K562 (cell line): ENCODE results near the gene OVCA2. TPM values are rescaled to one million over a fixed set of nuclear protein-coding genes. Genes with fewer than 3 reads are reported as not detected.

ENCODE experiments used
- ATAC-seq: fragments of 200-7000 bp; cut with Tn5 transposase; 3 replicates; pipeline ENCODE4 v1.9.1; 2020; ENCODE audit warnings: moderate library complexity
- BruUV-seq: library from RNA; stranded (reverse); fragments of 400-500 nt; replicated peaks from 2 replicates; lab custom pipeline; 2021; lab: Mats Ljungman, UMichigan
- CTCF ChIA-PET: fragments of 300-600 bp; formaldehyde crosslinking; extraction: SDS; loops from one replicate; lab custom pipeline; 2021; ENCODE audit warnings: low intra/inter-chr PET ratio; lab: Yijun Ruan, JAX
- POLR2A ChIA-PET: fragments of 300-600, 350-650 bp; sonication (Branson Sonifier 250); formaldehyde crosslinking; extraction: SDS; loops from one replicate; lab custom pipeline; 2021; ENCODE audit warnings: antibody characterized with exemption, inconsistent platforms; lab: Yijun Ruan, JAX
- DNase-seq, 4 experiments: peaks; one replicate each; pipeline versions ENCODE4 v3.0.0 to v3.0.0-alpha.2; 2011 to 2018; ENCODE audit warnings: low spot score in 3 of 4, mixed read lengths in 3 of 4; ENCODE audit errors: extremely low read depth in 1 of 4
- FAIRE-seq: peaks from 2 replicates; lab custom pipeline; 2011; peaks lifted over from hg19 to GRCh38; lab: Jason Lieb, UNC
- H2AFZ ChIP-seq: 2 replicates; pipeline ENCODE4 v1.6.0; 2011; ENCODE audit warnings: low read depth, low read length, control low read depth, inconsistent platforms
- H3K27ac ChIP-seq: fragments of 200-600 bp; 3 replicates; pipeline ENCODE4 v1.8.0; 2011; ENCODE audit warnings: low read depth, mild to moderate bottlenecking, control low read depth, inconsistent platforms, low read length, moderate library complexity, mixed read lengths; ENCODE audit errors: extremely low read depth
- H3K27me3 ChIP-seq, 2 experiments: fragments of 300-600 bp in 1 of 2; 2 replicates in 1 of 2; 3 replicates in 1 of 2; pipeline versions ENCODE4 v1.6.0 to v1.8.0; 2011; ENCODE audit warnings: inconsistent platforms in 2 of 2, low read length in 2 of 2, mild to moderate bottlenecking in 1 of 2, mixed read lengths in 1 of 2, moderate library complexity in 1 of 2; ENCODE audit not compliant: control insufficient read depth in 2 of 2, insufficient read depth in 2 of 2
- H3K36me3 ChIP-seq: fragments of 300-600 bp; 3 replicates; pipeline ENCODE4 v1.8.0; 2011; ENCODE audit warnings: mild to moderate bottlenecking, low read length, inconsistent platforms; ENCODE audit not compliant: control insufficient read depth, insufficient read depth
- H3K4me1 ChIP-seq, 2 experiments: fragments of 200-600 bp in 1 of 2; replicated peaks in 1 of 2; 2 replicates in 1 of 2; 3 replicates in 1 of 2; pipeline versions ENCODE4 v1.5.1 to v1.8.0; 2011; ENCODE audit warnings: inconsistent platforms in 2 of 2, low read length in 2 of 2, mild to moderate bottlenecking in 1 of 2, mixed read lengths in 1 of 2, moderate library complexity in 1 of 2; ENCODE audit not compliant: control insufficient read depth in 2 of 2, insufficient read depth in 2 of 2
- H3K4me2 ChIP-seq: 2 replicates; pipeline ENCODE4 v1.6.1; 2011; ENCODE audit warnings: low read length, control low read depth, inconsistent platforms, mixed read lengths; ENCODE audit not compliant: insufficient read depth
- H3K4me3 ChIP-seq: fragments of 200-600 bp; sonication (generic), shearing (Covaris generic); 2 replicates; pipeline ENCODE4 v1.5.1; 2016; ENCODE audit warnings: control low read depth, inconsistent platforms
- H3K79me2 ChIP-seq: fragments of 200-600 bp; 3 replicates; pipeline ENCODE4 v1.8.0; 2011; ENCODE audit warnings: low read length, inconsistent platforms; ENCODE audit not compliant: control insufficient read depth, insufficient read depth
- H3K9ac ChIP-seq, 2 experiments: 2 replicates each; pipeline versions ENCODE4 v1.6.0 to v1.6.1; 2011; ENCODE audit warnings: low read depth in 2 of 2, low read length in 2 of 2, control low read depth in 1 of 2, inconsistent platforms in 1 of 2, mild to moderate bottlenecking in 1 of 2, mixed read lengths in 1 of 2; ENCODE audit not compliant: insufficient read depth in 1 of 2
- H3K9me1 ChIP-seq: one replicate; pipeline ENCODE4 v1.6.0; 2011; ENCODE audit warnings: inconsistent platforms, mild to moderate bottlenecking, low read length, moderate library complexity; ENCODE audit not compliant: control insufficient read depth, insufficient read depth
- H3K9me3 ChIP-seq: replicated peaks from 2 replicates; pipeline ENCODE4 v1.5.1; 2011; ENCODE audit warnings: low read depth, low read length, inconsistent platforms; ENCODE audit not compliant: control insufficient read depth, insufficient read depth
- H4K20me1 ChIP-seq: replicated peaks from 2 replicates; pipeline ENCODE4 v1.6.1; 2011; ENCODE audit warnings: low read length, inconsistent platforms, mixed read lengths; ENCODE audit not compliant: control insufficient read depth, insufficient read depth
- CEBPB ChIP-seq: fragments of 450-650 bp; IDR thresholded peaks from 2 replicates; pipeline ENCODE4 v1.6.1; 2016; ENCODE audit warnings: missing genetic modification characterization, missing compliant biosample characterization
- CHAMP1 ChIP-seq: fragments of 450-650 bp; IDR thresholded peaks from 2 replicates; pipeline ENCODE4 v1.6.1; 2016; ENCODE audit warnings: mild to moderate bottlenecking
- CREB1 ChIP-seq, 2 experiments: sonication (generic) in 1 of 2; formaldehyde crosslinking in 1 of 2; IDR thresholded peaks; 2 replicates each; pipeline versions ENCODE4 v1.6.1 to v1.8.0; 2012 to 2022; ENCODE audit warnings: inconsistent platforms in 1 of 2, mild to moderate bottlenecking in 1 of 2, missing genetic modification reagents in 1 of 2, moderate library complexity in 1 of 2
- CREM ChIP-seq: IDR thresholded peaks from 2 replicates; pipeline ENCODE4 v1.6.1; 2014; ENCODE audit warnings: antibody characterized with exemption, low read depth
- MTA3 ChIP-seq: fragments of 450-650 bp; formaldehyde crosslinking; IDR thresholded peaks from 2 replicates; pipeline ENCODE4 v1.6.1; 2017; ENCODE audit warnings: mild to moderate bottlenecking, borderline replicate concordance
- SFPQ ChIP-seq: fragments of 200-400 bp; formaldehyde crosslinking; IDR thresholded peaks from 2 replicates; pipeline ENCODE4 v1.6.1; 2017; ENCODE audit warnings: mild to moderate bottlenecking, low read depth, low read length, moderate library complexity
- SOX6 ChIP-seq: fragments of 450-650 bp; IDR thresholded peaks from 2 replicates; pipeline ENCODE4 v1.6.1; 2014; ENCODE audit warnings: mild to moderate bottlenecking
- SP2 ChIP-seq: IDR thresholded peaks from 2 replicates; pipeline ENCODE4 v1.6.1; 2011; ENCODE audit warnings: mild to moderate bottlenecking, low read depth, low read length, moderate library complexity; ENCODE audit not compliant: poor library complexity, severe bottlenecking; ENCODE audit errors: extremely low read depth
- TBP ChIP-seq: optimal IDR thresholded peaks from 2 replicates; pipeline ENCODE3; 2011; ENCODE audit warnings: low read depth, low read length, improper control_type of control experiment
- ZNF121 ChIP-seq: sonication (generic); formaldehyde crosslinking; conservative IDR thresholded peaks from 2 replicates; pipeline ENCODE4 v1.8.0; 2022; ENCODE audit warnings: missing genetic modification reagents
- WGBS: fragments of 100-300 bp; shearing (Covaris generic); methylation state at CpG from one replicate; pipeline ENCODE4 v1.1.6; 2016; ENCODE audit warnings: low coverage, mixed read lengths; ENCODE audit not compliant: insufficient coverage; ENCODE audit errors: missing lambda C conversion rate; 5-methylcytosine and 5-hydroxymethylcytosine counted together
- in situ Hi-C: fragments of 300-500 bp; cut with MboI; formaldehyde crosslinking; loops from 4 replicates; pipeline ENCODE4 v1.15.0; 2018; ENCODE audit warnings: inconsistent platforms, mixed read lengths
- intact Hi-C: fragments of 100-400 bp; cut with micrococcal nuclease; formaldehyde crosslinking; loops from 2 replicates; pipeline ENCODE4 v1.14.2; 2022
- polyA plus RNA-seq, 8 experiments: library from polyadenylated mRNA; depleted of rRNA in 4 of 8; stranded (reverse) in 5 of 8; unstranded in 3 of 8; fragments of >200 nt; fragmentation: Nextera tagmentation in 2 of 8; fragmentation: Illumina TruSeq in 1 of 8; extraction: Ambion mirVana in 2 of 8; extraction: Trizol in 1 of 8; gene quantifications; 2 replicates each; pipeline versions ENCODE4 v1.2.1 to v1.2.3, GENCODE V29; 2011 to 2014; ENCODE audit warnings: inconsistent platforms in 1 of 8, missing spikeins in 1 of 8
- total RNA-seq, 7 experiments: library from RNA; depleted of rRNA in 6 of 7; stranded (reverse); fragments of >200 nt in 6 of 7; fragmentation: Illumina TruSeq in 2 of 7; extraction: Trizol in 2 of 7; gene quantifications; 2 replicates each; pipeline versions ENCODE4 v1.2.1 to v1.2.3, GENCODE V29; 2011 to 2021; ENCODE audit warnings: low replicate concordance in 1 of 7
- TF ChIP-seq, protein P1 (sequence below): fragments of 250-450 bp; sonication (Bioruptor Pico); IDR thresholded peaks from 2 replicates; pipeline ENCODE4 v1.8.0; 2022; ENCODE audit warnings: inconsistent platforms, mild to moderate bottlenecking, moderate library complexity, borderline replicate concordance
- TF ChIP-seq, protein P2 (sequence below): fragments of 450-650 bp; conservative IDR thresholded peaks from 2 replicates; pipeline ENCODE4 v1.6.1; 2016; ENCODE audit warnings: missing genetic modification characterization, low read depth, mild to moderate bottlenecking, missing compliant biosample characterization, moderate library complexity

The OVCA2 gene
- total and polyA plus RNA-seq, 9 of the 15 experiments (the other 6 are each of a cell fraction or from before 2014, with no cell fraction given) = 3.0 to 23.7 (median 14.1) TPM

DNA sequence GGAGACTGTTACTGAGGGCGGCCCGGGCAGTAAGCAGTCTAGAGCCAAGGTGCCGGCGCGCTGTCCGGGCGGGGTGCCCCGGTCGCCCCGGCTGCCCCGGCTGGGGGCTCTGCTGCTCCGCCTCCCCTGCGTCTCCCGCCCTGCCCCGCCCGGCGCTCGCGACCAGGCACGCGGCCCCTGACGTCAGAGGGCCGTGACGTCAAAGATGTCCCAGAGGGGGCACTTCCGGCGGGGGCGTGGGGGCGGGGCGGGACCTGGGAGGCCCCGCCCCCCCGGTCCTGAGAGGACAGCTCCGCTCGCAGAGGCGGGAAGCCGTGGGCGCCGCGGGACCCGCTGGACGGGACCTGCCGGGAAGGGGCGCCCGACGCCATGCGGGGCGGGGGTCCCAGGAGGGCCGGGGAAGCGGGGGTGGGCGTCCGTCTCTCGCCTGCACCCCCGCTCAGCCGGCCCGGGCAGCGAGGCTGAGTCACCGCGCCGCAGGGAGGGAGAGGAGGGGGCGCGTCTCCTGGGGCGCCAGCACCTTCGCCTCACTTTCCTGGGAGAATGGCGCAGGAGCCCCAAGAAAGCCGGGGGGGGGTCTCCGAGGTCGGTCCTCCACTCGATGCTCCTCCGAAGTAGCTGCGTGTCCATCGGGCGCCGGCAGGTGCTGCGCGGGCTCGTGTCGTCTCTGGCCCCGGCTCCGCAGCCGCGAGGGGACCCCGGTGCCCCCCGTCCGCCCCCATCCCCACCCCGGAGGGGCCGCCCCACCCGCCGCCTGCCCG lies 8.7 kb downstream of the OVCA2 start:
- Histone ChIP-seq H3K4me2 (peak overlapping the region; percentile 65), H3K4me3 (peak overlapping the region; percentile 42), H4K20me1 (no peaks in the 10 kb centered on the region), H3K9me1 (no peaks in the 10 kb centered on the region), H3K9ac (peak overlapping the region in 1 of 2 experiments; percentile 84; a peak in 3 of 4 replicates), H3K27me3 (no peaks in the 10 kb centered on the region), H3K36me3 (no peaks in the 10 kb centered on the region), H3K79me2 (no peaks in the 10 kb centered on the region), H3K27ac (peak overlapping the region; percentile 70; the same call in 1 of the 3 replicates), H3K4me1 (peaks cover 8 to 44% of the 10 kb centered on the region in 2 experiments; a peak in 4 of 5 replicates), H2AFZ (peak overlapping the region; percentile 59; the same call in 1 of the 2 replicates), H3K9me3 (no peaks in the 10 kb centered on the region)
- WGBS = no CpG with 5 or more reads among the region's 88 CpGs
- intact Hi-C loops = loop anchor here (5.0 to 10.0 kb wide), 2 partner anchors 124 to 302 kb away; no protein-coding TSS in a partner anchor
- DNase-seq (peak; percentile 83 to 85 (median 84)), ATAC-seq (peak; percentile 63), FAIRE-seq (no peak)
- ChIA-PET POLR2A (interaction anchor here (1.2 kb wide), 1 partner anchor 14 kb away, joined by 3 read pairs; no protein-coding TSS in a partner anchor), CTCF (no interaction called here)
- in situ Hi-C loops = no loop called here
- no TSS peak for BruUV-seq
- TF ChIP-seq ZNF121 (CRISPR knock-in tag) (no peak), TBP (no peak), CREM (peak; percentile 95), MTA3 (peak; percentile 61; the same call in 1 of the 2 replicates), SOX6 (no peak), SFPQ (no peak), CHAMP1 (no peak), CREB1 (IDR thresholded peaks at IDR 0.05) (peak; percentile 89), CREB1 (CRISPR knock-in tag; IDR thresholded peaks at IDR 0.05) (peak; percentile 90), SP2 (no peak), CEBPB (no peak)
- TF ChIP-seq, protein P1, sequence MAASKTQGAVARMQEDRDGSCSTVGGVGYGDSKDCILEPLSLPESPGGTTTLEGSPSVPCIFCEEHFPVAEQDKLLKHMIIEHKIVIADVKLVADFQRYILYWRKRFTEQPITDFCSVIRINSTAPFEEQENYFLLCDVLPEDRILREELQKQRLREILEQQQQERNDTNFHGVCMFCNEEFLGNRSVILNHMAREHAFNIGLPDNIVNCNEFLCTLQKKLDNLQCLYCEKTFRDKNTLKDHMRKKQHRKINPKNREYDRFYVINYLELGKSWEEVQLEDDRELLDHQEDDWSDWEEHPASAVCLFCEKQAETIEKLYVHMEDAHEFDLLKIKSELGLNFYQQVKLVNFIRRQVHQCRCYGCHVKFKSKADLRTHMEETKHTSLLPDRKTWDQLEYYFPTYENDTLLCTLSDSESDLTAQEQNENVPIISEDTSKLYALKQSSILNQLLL = no peak
- TF ChIP-seq, protein P2, sequence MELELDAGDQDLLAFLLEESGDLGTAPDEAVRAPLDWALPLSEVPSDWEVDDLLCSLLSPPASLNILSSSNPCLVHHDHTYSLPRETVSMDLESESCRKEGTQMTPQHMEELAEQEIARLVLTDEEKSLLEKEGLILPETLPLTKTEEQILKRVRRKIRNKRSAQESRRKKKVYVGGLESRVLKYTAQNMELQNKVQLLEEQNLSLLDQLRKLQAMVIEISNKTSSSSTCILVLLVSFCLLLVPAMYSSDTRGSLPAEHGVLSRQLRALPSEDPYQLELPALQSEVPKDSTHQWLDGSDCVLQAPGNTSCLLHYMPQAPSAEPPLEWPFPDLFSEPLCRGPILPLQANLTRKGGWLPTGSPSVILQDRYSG (tag) = no peak
